DMS53 treated with DMSO at 0.1 percent for 48 hours (cell line): ENCODE measurements around the gene EXOC4.
A peak's percentile ranks its signal among the peaks of the same experiment; 100 is the strongest.
"Not testable (repeated sequence)": the region's sequence is repeated elsewhere in the genome, so short reads cannot be mapped to it uniquely, and the experiment has no call there.

Source experiments
- DNase-seq: peaks from one replicate; lab custom pipeline; 2025; ENCODE audit not compliant: unreplicated experiment; lab: John Stamatoyannopoulos, UW

Gene EXOC4

GRCh38 chr7:133275008-133275407 lies 22.1 kb downstream of the EXOC4 start:
- DNase-seq: no peak

GRCh38 chr7:133275446-133276095 lies 22.7 kb downstream of the EXOC4 start:
- DNase-seq: no peak

GRCh38 chr7:133278975-133279374 lies 26.1 kb downstream of the EXOC4 start:
- DNase-seq: not testable (repeated sequence)

GRCh38 chr7:133282094-133282493 lies 29.2 kb downstream of the EXOC4 start:
- no peak for DNase-seq

- DNase-seq: no peak
Measured at GRCh38 chr7:133284092-133284491, 31.2 kb downstream of the EXOC4 start.

GRCh38 chr7:133288970-133289369 lies 36.1 kb downstream of the EXOC4 start:
- DNase-seq: no peak

- no peak for DNase-seq
Measured at GRCh38 chr7:133290041-133290440, 37.2 kb downstream of the EXOC4 start.

- DNase-seq: no peak
Measured at GRCh38 chr7:133290676-133291333, 37.9 kb downstream of the EXOC4 start.

GRCh38 chr7:133292631-133293030 lies 39.8 kb downstream of the EXOC4 start:
- DNase-seq: no peak

GRCh38 chr7:133293384-133294160 lies 40.7 kb downstream of the EXOC4 start:
- DNase-seq: no peak

- no peak for DNase-seq
Measured at GRCh38 chr7:133294234-133294633, 41.4 kb downstream of the EXOC4 start.

- no peak for DNase-seq
Measured at GRCh38 chr7:133295484-133295883, 42.6 kb downstream of the EXOC4 start.

GRCh38 chr7:133297093-133297492 lies 44.2 kb downstream of the EXOC4 start:
- no peak for DNase-seq

- no peak for DNase-seq
Measured at GRCh38 chr7:133298080-133298479, 45.2 kb downstream of the EXOC4 start.

GRCh38 chr7:133299676-133300075 lies 46.8 kb downstream of the EXOC4 start:
- DNase-seq: no peak

- no peak for DNase-seq
Measured at GRCh38 chr7:133300088-133300487, 47.2 kb downstream of the EXOC4 start.

GRCh38 chr7:133300811-133301210 lies 47.9 kb downstream of the EXOC4 start:
- no peak for DNase-seq

GRCh38 chr7:133301444-133301843 lies 48.6 kb downstream of the EXOC4 start:
- no peak for DNase-seq

GRCh38 chr7:133303372-133303771 lies 50.5 kb downstream of the EXOC4 start:
- DNase-seq: no peak

GRCh38 chr7:133303931-133304330 lies 51.1 kb downstream of the EXOC4 start:
- no peak for DNase-seq

- no peak for DNase-seq
Measured at GRCh38 chr7:133309333-133309732, 56.5 kb downstream of the EXOC4 start.

GRCh38 chr7:133310232-133310862 lies 57.5 kb downstream of the EXOC4 start:
- DNase-seq: peak; percentile 62
